ENCODE measurements around the gene MED6. TPM values are rescaled to one million over a fixed set of nuclear protein-coding genes. Genes with fewer than 3 reads are reported as not detected.

The MED6 gene
- total RNA-seq (10 to 100 TPM; 53.4 to 97.0 (median 67.1) TPM), polyA plus RNA-seq (10 to 100 TPM; 40.3 to 40.6 TPM), total RNA-seq (30.0 reads per million, percentile 60 among the genes with 10 or more reads in this experiment)

DNA sequence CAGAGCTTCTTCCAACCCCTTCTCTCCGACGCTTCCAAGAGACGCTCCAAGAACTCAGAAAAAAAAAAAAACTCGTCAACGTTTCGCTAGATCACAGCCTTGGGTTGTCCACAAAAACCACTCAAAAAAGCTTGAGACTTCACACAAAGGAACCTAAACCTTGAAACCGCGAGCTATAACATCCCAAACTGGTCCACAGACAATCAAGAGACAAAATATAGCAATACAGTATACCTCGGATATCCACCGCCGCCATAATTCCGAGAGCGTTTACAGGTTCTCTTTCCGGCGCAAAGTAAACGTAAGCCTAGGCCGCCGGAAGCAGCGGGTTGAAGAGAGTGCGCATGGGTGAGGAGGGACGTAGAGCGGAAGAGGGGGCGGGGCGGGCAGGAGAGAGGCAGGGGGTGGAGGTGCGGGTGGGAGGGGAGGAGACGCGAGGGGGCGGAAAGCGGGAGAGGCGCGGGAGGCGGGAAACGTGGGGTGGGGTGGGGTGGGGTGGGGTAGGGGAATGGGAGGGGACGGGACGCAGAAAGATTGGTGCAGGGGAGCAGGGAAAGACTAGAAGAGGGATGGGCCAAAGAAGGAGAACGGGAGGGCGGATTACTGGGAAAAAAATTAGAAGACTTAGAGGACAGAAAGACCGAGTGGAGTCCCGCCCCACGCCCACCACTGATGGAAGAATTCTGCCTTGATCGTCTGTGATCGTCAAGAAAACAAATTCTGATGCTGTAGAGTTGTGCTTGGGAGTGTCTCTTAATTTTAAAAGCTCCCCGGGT is at the start of gene MED6:
Gene MED6, minus strand, starts transcription at position 274 of the 776 bp plus-strand sequence. Its CDS starts 18 bp downstream, at position 256.
- Mint-ChIP-seq H3K4me3 (peak within 1 kb of the TSS; percentile 97 to 100 (median 99)), H3K36me3 (peaks cover 0 to 4% (median 3%) of the 10 kb centered on the region in 5 donors), H3K9me3 (no peaks in the 10 kb centered on the region), H3K4me1 (peaks cover 15 to 47% (median 40%) of the 10 kb centered on the region in 7 donors), H3K27ac (peak within 1 kb of the TSS; percentile 96 to 99 (median 98)), H3K27me3 (peaks cover 0 to 22% (median 6%) of the 10 kb centered on the region in 5 donors)
- ChIA-PET CTCF (interaction anchor here (0.6 to 1.0 kb wide), 3 partner anchors 104 to 217 kb away, joined by 3 to 5 read pairs (median 4); no protein-coding TSS in a partner anchor), POLR2A (interaction anchor here (0.6 to 2.1 kb wide), 13 partner anchors 11 to 341 kb away, joined by 3 to 9 read pairs (median 4); partner anchors contain the start of genes COX16, MAP3K9 and TTC9)
- Histone ChIP-seq H3K27me3 (ENCODE audit: control insufficient read depth in 2 of 2, insufficient read depth in 2 of 2, low read length in 2 of 2) (no peaks in the 10 kb centered on the region), H3K4me3 (ENCODE audit: low read length) (peak within 1 kb of the TSS; percentile 96), H3K9me3 (ENCODE audit: control insufficient read depth in 2 of 3, low read length in 3 of 3) (no peaks in the 10 kb centered on the region), H3K4me1 (ENCODE audit: control insufficient read depth in 2 of 2, insufficient read depth in 2 of 2, low read length in 2 of 2) (peaks cover 11 to 14% of the 10 kb centered on the region in 2 donors), H3K27ac (ENCODE audit: low read depth, low read length) (peak within 1 kb of the TSS; percentile 91), H3K36me3 (ENCODE audit: control insufficient read depth in 2 of 3, insufficient read depth in 3 of 3, low read length in 3 of 3) (peaks cover 0 to 11% (median 6%) of the 10 kb centered on the region in 3 experiments)
- DNase-seq (peak; percentile 78 to 94 (median 91)), ATAC-seq (peak; percentile 100)
- intact Hi-C loops (cut with micrococcal nuclease), result loop anchor here (1.0 to 5.0 kb wide), 9 partner anchors 41 to 1448 kb away; partner anchors contain the start of genes COX16 (in 2 of the 2), MAP3K9 (in 2 of the 2), SIPA1L1 (in 2 of the 2) and TTC9 (in 2 of the 2)

GRCh38 chr14:70649803-70650202 is 49.3 kb upstream of the MED6 start:
- H3K36me3 Mint-ChIP-seq, result peaks cover 5 to 47% (median 19%) of the 10 kb centered on the region in 5 donors
- H3K27ac Mint-ChIP-seq, result peak overlapping the region; percentile 27 to 97 (median 81)
- peak overlapping the region in 6 of 10 donors; percentile 6 to 55 (median 34) for H3K4me3 Mint-ChIP-seq
- Histone ChIP-seq H3K4me3 (ENCODE audit: low read length) (no peak overlapping the region), H3K4me1 (ENCODE audit: control insufficient read depth in 2 of 2, insufficient read depth in 2 of 2, low read length in 2 of 2) (peaks cover 49 to 79% of the 10 kb centered on the region in 2 donors), H3K27me3 (ENCODE audit: control insufficient read depth in 2 of 2, insufficient read depth in 2 of 2, low read length in 2 of 2) (no peaks in the 10 kb centered on the region), H3K36me3 (ENCODE audit: control insufficient read depth in 2 of 3, insufficient read depth in 3 of 3, low read length in 3 of 3) (peaks cover 0 to 4% (median 0%) of the 10 kb centered on the region in 3 experiments), H3K9me3 (ENCODE audit: control insufficient read depth in 2 of 3, low read length in 3 of 3) (no peaks in the 10 kb centered on the region), H3K27ac (ENCODE audit: low read depth, low read length) (no peak overlapping the region)
- ChIA-PET POLR2A (no interaction called here), CTCF (interaction anchor here (1.4 to 2.1 kb wide), 2 partner anchors 11 to 27 kb away, joined by 4 to 7 read pairs; no protein-coding TSS in a partner anchor)
- H3K4me1 Mint-ChIP-seq, result peaks cover 54 to 97% (median 94%) of the 10 kb centered on the region in 7 donors
- no peaks in the 10 kb centered on the region for H3K9me3 Mint-ChIP-seq
- H3K27me3 Mint-ChIP-seq, result no peaks in the 10 kb centered on the region
- intact Hi-C loops (cut with micrococcal nuclease), result loop anchor here (10.0 kb wide), 3 partner anchors 675 to 1035 kb away; partner anchors contain the start of genes SIPA1L1 (in 1 of the 2), SRSF5 (in 1 of the 2) and SUSD6 (in 1 of the 2)
- ATAC-seq (no peak), DNase-seq (no peak)

DNA sequence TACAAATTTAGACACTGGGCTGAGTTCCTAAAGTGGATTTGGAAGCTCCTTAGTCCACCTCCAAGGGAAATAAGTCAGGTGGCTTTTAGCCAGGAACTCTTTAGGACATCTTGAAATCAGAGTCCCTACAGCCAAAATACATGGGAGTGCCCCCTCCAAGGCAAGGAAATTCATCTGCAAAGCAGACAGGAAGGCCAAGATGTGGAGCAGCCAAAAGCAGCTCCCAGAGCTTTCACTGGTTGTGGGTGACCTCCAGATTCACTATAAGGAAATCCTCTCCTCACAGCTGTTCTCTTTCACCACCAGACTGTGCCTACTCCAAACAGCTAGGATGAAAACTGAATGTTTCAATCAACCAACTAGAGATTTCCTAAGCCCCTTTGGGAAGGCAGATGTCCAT is 47.9 kb upstream of the MED6 start:
- Histone ChIP-seq H3K27me3 (ENCODE audit: control insufficient read depth in 2 of 2, insufficient read depth in 2 of 2, low read length in 2 of 2) (no peaks in the 10 kb centered on the region), H3K4me3 (ENCODE audit: low read length) (no peak overlapping the region), H3K36me3 (ENCODE audit: control insufficient read depth in 2 of 3, insufficient read depth in 3 of 3, low read length in 3 of 3) (peaks cover 0 to 4% (median 0%) of the 10 kb centered on the region in 3 experiments), H3K9me3 (ENCODE audit: control insufficient read depth in 2 of 3, low read length in 3 of 3) (no peaks in the 10 kb centered on the region), H3K4me1 (ENCODE audit: control insufficient read depth in 2 of 2, insufficient read depth in 2 of 2, low read length in 2 of 2) (peaks cover 38 to 66% of the 10 kb centered on the region in 2 donors), H3K27ac (ENCODE audit: low read depth, low read length) (no peak overlapping the region)
- DNase-seq, result no peak
- H3K27me3 Mint-ChIP-seq, result no peaks in the 10 kb centered on the region
- ChIA-PET CTCF (interaction anchor here (0.7 to 2.1 kb wide), 6 partner anchors 10 to 290 kb away, joined by 3 to 7 read pairs (median 3); no protein-coding TSS in a partner anchor), POLR2A (interaction anchor here (0.8 to 9.2 kb wide), 2 partner anchors 9 to 261 kb away, joined by 3 to 313 read pairs; no protein-coding TSS in a partner anchor)
- ATAC-seq, result no peak
- no peaks in the 10 kb centered on the region for H3K9me3 Mint-ChIP-seq
- H3K4me1 Mint-ChIP-seq, result peaks cover 57 to 96% (median 87%) of the 10 kb centered on the region in 7 donors
- intact Hi-C loops (cut with micrococcal nuclease), result loop anchor here in 1 of 2 donors (10.0 kb wide), 1 partner anchor 676 kb away; the partner anchor contains the start of gene SIPA1L1
- H3K27ac Mint-ChIP-seq, result peak overlapping the region in 8 of 9 donors; percentile 33 to 97 (median 83)
- peak overlapping the region in 5 of 10 donors; percentile 60 to 69 (median 65) for H3K4me3 Mint-ChIP-seq
- peaks cover 5 to 44% (median 19%) of the 10 kb centered on the region in 5 donors for H3K36me3 Mint-ChIP-seq

- Histone ChIP-seq H3K9me3 (ENCODE audit: control insufficient read depth in 2 of 3, low read length in 3 of 3) (no peaks in the 10 kb centered on the region), H3K4me3 (ENCODE audit: low read length) (peak overlapping the region; percentile 37), H3K27ac (ENCODE audit: low read depth, low read length) (peak overlapping the region; percentile 62), H3K4me1 (ENCODE audit: control insufficient read depth in 2 of 2, insufficient read depth in 2 of 2, low read length in 2 of 2) (peaks cover 31 to 49% of the 10 kb centered on the region in 2 donors), H3K27me3 (ENCODE audit: control insufficient read depth in 2 of 2, insufficient read depth in 2 of 2, low read length in 2 of 2) (no peaks in the 10 kb centered on the region), H3K36me3 (ENCODE audit: control insufficient read depth in 2 of 3, insufficient read depth in 3 of 3, low read length in 3 of 3) (peaks cover 0 to 7% (median 0%) of the 10 kb centered on the region in 3 experiments)
- peak overlapping the region; percentile 53 to 98 (median 94) for H3K27ac Mint-ChIP-seq
- intact Hi-C loops (cut with micrococcal nuclease), result loop anchor here in 1 of 2 donors (10.0 kb wide), 1 partner anchor 678 kb away; the partner anchor contains the start of gene SIPA1L1
- H3K9me3 Mint-ChIP-seq, result no peaks in the 10 kb centered on the region
- ChIA-PET POLR2A (interaction anchor here (0.7 to 9.2 kb wide), 3 partner anchors 11 to 19 kb away, joined by 3 to 313 read pairs (median 5); no protein-coding TSS in a partner anchor), CTCF (interaction anchor here (1.3 to 7.9 kb wide), 3 partner anchors 9 to 68 kb away, joined by 3 to 63 read pairs (median 7); no protein-coding TSS in a partner anchor)
- H3K4me3 Mint-ChIP-seq, result peak overlapping the region; percentile 79 to 99 (median 95)
- H3K27me3 Mint-ChIP-seq, result no peaks in the 10 kb centered on the region
- DNase-seq (peak in 3 of 9 donors; percentile 39 to 42 (median 42)), ATAC-seq (no peak)
- peaks cover 5 to 36% (median 20%) of the 10 kb centered on the region in 5 donors for H3K36me3 Mint-ChIP-seq
- peaks cover 50 to 79% (median 73%) of the 10 kb centered on the region in 7 donors for H3K4me1 Mint-ChIP-seq
These were observed 46.2 kb upstream of the MED6 start for GRCh38 chr14:70646705-70647104.

GRCh38 chr14:70645892-70646291 is 45.4 kb upstream of the MED6 start:
- H3K9me3 ChIP-seq (ENCODE audit: control insufficient read depth in 2 of 3, low read length in 3 of 3), result no peaks in the 10 kb centered on the region
- intact Hi-C loops (cut with micrococcal nuclease), result loop anchor here in 1 of 2 donors (10.0 kb wide), 1 partner anchor 679 kb away; the partner anchor contains the start of gene SIPA1L1
- H3K36me3 Mint-ChIP-seq, result peaks cover 5 to 32% (median 20%) of the 10 kb centered on the region in 5 donors
- H3K4me3 Mint-ChIP-seq, result peak overlapping the region; percentile 46 to 99 (median 95)
- H3K36me3 ChIP-seq (ENCODE audit: control insufficient read depth in 2 of 3, insufficient read depth in 3 of 3, low read length in 3 of 3), result peaks cover 0 to 11% (median 0%) of the 10 kb centered on the region in 3 experiments
- no peaks in the 10 kb centered on the region for H3K27me3 ChIP-seq (ENCODE audit: control insufficient read depth in 2 of 2, insufficient read depth in 2 of 2, low read length in 2 of 2)
- H3K9me3 Mint-ChIP-seq, result peaks cover 0 to 2% (median 0%) of the 10 kb centered on the region in 11 donors
- H3K27me3 Mint-ChIP-seq, result no peaks in the 10 kb centered on the region
- H3K27ac ChIP-seq (ENCODE audit: low read depth, low read length), result peak overlapping the region; percentile 62
- no peak for ATAC-seq
- POLR2A ChIA-PET, result interaction anchor here (0.6 to 9.2 kb wide), 3 partner anchors 11 to 28 kb away, joined by 3 to 313 read pairs (median 5); no protein-coding TSS in a partner anchor
- peaks cover 33 to 44% of the 10 kb centered on the region in 2 donors for H3K4me1 ChIP-seq (ENCODE audit: control insufficient read depth in 2 of 2, insufficient read depth in 2 of 2, low read length in 2 of 2)
- H3K4me3 ChIP-seq (ENCODE audit: low read length), result peak overlapping the region; percentile 37
- CTCF ChIA-PET, result interaction anchor here (1.0 to 7.9 kb wide), 3 partner anchors 10 to 17 kb away, joined by 3 to 63 read pairs (median 4); no protein-coding TSS in a partner anchor
- peaks cover 47 to 76% (median 70%) of the 10 kb centered on the region in 7 donors for H3K4me1 Mint-ChIP-seq
- DNase-seq, result no peak
- H3K27ac Mint-ChIP-seq, result peak overlapping the region; percentile 62 to 98 (median 94)
